IPS-15b (cell line): Measurements from ENCODE around the gene KAT6B.

ENCODE experiments used
- H3K27me3 ChIP-seq: one replicate; pipeline ENCODE4 v1.6.1; 2013; ENCODE audit warnings: low read length; ENCODE audit not compliant: control insufficient read depth, insufficient read depth
- H3K36me3 ChIP-seq: one replicate; pipeline ENCODE4 v1.6.1; 2013; ENCODE audit warnings: low read length; ENCODE audit not compliant: control insufficient read depth, insufficient read depth
- H3K4me1 ChIP-seq: one replicate; pipeline ENCODE4 v1.6.1; 2013; ENCODE audit warnings: mild to moderate bottlenecking, low read length; ENCODE audit not compliant: control insufficient read depth, insufficient read depth
- H3K4me3 ChIP-seq: one replicate; pipeline ENCODE4 v1.5.1; 2013; ENCODE audit warnings: low read depth, low read length
- H3K9ac ChIP-seq: one replicate; pipeline ENCODE4 v1.6.1; 2013; ENCODE audit warnings: low read depth, mild to moderate bottlenecking, low read length
- H3K9me3 ChIP-seq: one replicate; pipeline ENCODE4 v1.6.1; 2013; ENCODE audit warnings: mild to moderate bottlenecking, low read length; ENCODE audit not compliant: control insufficient read depth, insufficient read depth

Gene KAT6B

DNA sequence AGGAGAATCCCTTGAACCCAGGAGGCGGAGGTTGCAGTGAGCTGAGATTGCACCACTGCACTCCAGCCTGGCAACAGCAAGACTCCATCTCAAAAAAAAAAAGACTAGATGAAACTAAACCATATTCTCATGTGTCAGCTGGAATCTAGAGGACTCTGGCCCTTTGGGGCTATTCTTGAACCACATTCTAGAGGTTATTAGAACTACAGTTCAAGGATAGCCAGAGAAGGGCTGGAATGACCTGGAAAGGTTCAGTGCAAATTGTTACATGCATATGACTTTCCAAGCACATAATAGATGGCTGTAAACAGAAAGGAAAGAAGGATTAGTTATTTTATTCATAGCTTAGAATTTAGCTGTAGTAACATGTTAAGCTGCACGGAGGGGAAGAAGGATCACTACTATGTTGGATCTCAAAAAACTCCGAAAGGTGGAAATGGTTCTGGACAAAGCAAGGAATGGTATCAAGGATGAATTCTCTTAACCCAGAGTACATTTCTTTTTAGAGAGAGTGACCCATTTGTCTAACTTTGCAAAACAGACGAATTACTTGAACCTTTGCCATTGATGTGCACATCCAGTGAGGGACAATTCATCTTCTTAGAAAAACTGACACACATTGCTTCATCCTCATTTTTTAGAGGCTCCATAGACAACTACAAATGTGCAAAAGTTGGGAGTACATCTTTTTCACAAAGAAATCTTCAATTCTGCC, 161.1 kb downstream of the KAT6B start:
- H3K36me3 ChIP-seq = no peaks in the 10 kb centered on the region
- no peaks in the 10 kb centered on the region for H3K27me3 ChIP-seq
- H3K4me3 ChIP-seq = no peak overlapping the region
- H3K9ac ChIP-seq = no peak overlapping the region
- H3K4me1 ChIP-seq = no peaks in the 10 kb centered on the region
- no peaks in the 10 kb centered on the region for H3K9me3 ChIP-seq

DNA sequence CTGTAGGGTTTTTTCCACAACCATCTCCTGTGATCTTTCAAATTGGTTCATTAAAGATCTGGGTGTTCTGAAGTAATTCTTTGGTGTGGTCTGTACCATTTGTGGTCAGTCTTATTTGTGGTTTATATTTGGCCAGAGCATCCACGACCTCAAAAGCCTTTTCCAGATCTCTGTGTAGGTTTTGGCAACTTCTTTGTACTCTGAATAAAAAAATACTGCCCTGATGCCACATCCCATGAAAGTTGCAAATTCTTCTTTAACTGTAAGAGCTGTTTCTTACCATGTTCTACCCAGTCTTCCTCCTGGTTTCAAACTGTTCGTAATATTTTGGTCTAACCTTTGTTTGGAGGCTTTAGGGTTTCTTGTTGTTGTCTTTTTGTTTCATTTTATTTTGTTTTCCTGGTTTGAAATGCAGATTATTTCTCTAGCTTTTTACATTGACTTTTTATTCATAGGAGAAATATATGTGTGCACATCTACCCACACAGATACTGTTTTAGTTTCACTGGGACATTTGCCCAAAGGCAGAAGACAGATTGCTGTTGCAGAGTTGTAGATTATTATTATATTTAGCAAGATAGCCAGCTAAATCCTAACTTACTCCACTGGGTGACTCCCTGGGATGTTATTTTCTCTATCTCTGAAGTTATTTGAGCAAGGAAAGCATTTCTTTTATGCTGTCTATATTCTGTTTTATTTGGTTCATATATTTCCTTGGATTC, 161.8 kb downstream of the KAT6B start:
- H3K36me3 ChIP-seq = no peaks in the 10 kb centered on the region
- H3K9me3 ChIP-seq = no peaks in the 10 kb centered on the region
- H3K4me3 ChIP-seq = no peak overlapping the region
- no peaks in the 10 kb centered on the region for H3K4me1 ChIP-seq
- no peaks in the 10 kb centered on the region for H3K27me3 ChIP-seq
- no peak overlapping the region for H3K9ac ChIP-seq

DNA sequence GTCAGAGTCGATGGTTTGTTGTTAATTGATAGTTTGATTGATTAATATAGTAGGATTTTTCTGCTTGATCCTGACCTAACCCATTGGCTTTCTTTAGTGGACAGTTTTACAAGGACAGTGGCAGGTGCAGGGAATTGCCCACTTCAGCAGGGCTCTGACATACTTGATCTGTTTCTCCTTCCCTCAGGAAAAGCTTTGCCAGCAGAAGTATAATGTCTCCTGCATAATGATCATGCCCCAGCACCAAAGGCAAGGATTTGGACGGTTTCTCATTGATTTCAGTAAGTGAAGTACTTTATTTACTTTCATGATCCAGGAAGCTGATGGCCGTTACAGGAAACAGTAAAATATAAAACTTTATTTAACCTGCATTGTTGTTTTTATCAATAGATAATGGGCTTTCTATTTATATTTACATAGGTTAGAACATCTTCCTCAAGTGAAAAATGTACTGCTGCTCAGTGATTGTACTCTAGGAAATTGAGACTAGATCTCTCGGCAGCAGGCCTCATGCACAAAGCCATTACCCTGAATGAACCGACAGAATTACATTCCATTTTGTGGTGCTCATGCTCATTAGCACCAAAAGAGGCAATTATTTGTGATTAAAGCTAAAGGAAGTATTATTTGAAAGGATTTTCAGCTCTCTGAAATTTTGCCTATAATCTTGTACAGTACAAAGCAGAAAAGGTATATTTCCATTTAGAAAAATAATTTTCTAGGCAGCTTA, 162.6 kb downstream of the KAT6B start:
- Histone ChIP-seq H3K9ac (no peak overlapping the region), H3K9me3 (no peaks in the 10 kb centered on the region), H3K4me1 (no peaks in the 10 kb centered on the region), H3K27me3 (no peaks in the 10 kb centered on the region), H3K36me3 (no peaks in the 10 kb centered on the region), H3K4me3 (no peak overlapping the region)

DNA sequence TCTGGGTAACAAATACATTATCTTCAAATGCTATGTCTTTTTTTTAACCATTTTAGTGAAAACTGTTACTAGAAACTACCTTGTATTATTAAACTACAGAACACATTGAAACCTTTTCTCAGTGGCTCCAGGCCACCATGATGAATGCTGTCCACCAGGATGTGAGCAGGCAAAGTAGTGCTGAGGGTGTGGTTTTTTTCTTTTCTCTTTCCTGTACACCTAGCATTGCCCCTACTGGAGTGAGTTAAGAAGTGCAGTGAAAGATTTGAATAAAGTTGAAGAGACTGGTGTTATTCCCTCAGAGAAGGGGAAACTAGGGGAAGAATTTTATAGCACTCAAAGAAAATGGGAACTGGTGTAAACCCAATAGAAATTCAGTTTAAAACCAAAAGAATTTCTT, 165.0 kb downstream of the KAT6B start:
- H3K9me3 ChIP-seq = no peaks in the 10 kb centered on the region
- H3K36me3 ChIP-seq = no peaks in the 10 kb centered on the region
- no peaks in the 10 kb centered on the region for H3K4me1 ChIP-seq

DNA sequence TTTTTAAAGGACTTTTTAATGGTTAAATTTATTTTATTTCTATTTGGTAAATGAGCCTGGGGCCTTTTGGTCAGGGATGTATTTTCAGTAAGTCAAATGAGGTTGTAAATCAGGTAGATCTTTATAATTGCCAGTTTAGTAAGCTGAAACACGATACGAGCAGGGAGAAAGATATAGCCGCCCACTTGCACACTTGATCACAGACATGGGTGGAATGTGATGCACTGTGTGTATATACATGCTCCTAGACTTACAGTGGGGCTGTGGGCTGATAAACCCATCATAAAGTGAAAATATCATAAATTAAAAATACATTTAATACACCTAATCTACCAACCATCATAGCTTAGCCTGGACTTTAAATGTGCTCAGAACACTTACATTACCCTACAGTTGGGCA, 165.7 kb downstream of the KAT6B start:
- Histone ChIP-seq H3K36me3 (no peaks in the 10 kb centered on the region), H3K9me3 (no peaks in the 10 kb centered on the region), H3K4me3 (no peak overlapping the region), H3K9ac (no peak overlapping the region), H3K27me3 (no peaks in the 10 kb centered on the region), H3K4me1 (no peaks in the 10 kb centered on the region)

More for the DNA sequence above, 165.0 kb downstream of the KAT6B start:
- Histone ChIP-seq H3K4me3 (no peak overlapping the region), H3K9ac (no peak overlapping the region), H3K27me3 (no peaks in the 10 kb centered on the region)

DNA sequence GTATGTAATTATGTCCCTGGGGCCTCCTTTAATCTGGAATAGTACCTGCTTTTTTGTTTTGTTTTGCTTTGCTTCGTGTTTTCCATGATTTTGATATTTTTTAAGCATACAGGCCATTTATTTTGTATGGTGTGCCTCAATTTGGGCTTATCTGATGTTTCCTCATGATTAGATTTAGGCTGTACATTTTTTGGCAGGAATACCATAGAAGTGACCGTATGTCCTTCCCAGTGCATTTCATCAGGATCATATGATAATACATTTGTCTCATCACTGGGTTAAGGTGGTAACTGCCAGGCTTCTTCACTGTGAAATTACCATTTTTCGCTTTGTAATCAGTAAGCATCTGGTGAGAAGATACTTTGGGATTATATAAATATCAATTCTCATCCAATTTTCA, 167.2 kb downstream of the KAT6B start:
- no peaks in the 10 kb centered on the region for H3K4me1 ChIP-seq
- no peak overlapping the region for H3K9ac ChIP-seq
- no peaks in the 10 kb centered on the region for H3K27me3 ChIP-seq
- H3K9me3 ChIP-seq = no peaks in the 10 kb centered on the region
- H3K4me3 ChIP-seq = no peak overlapping the region
- H3K36me3 ChIP-seq = no peaks in the 10 kb centered on the region

DNA sequence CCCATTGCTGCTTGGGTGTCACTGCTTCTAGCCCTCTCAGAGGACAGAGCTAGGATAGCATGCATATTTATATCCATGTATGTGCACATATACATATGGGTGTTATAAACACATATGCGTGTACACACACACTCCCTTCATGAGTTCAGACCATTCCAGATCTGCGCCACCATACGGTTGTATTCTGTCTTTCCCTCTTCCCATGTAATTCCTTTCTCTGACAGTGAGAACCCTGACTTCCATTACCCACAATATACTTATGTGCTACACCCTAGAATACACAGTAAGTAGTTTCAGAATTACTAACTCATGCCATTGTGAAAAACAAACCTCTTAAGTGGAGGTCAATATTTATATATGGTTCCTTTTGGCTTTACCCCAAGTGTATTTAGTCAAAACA, 168.5 kb downstream of the KAT6B start:
- no peak overlapping the region for H3K9ac ChIP-seq
- H3K4me3 ChIP-seq = no peak overlapping the region
- H3K36me3 ChIP-seq = no peaks in the 10 kb centered on the region
- no peaks in the 10 kb centered on the region for H3K4me1 ChIP-seq
- no peaks in the 10 kb centered on the region for H3K9me3 ChIP-seq
- H3K27me3 ChIP-seq = no peaks in the 10 kb centered on the region

DNA sequence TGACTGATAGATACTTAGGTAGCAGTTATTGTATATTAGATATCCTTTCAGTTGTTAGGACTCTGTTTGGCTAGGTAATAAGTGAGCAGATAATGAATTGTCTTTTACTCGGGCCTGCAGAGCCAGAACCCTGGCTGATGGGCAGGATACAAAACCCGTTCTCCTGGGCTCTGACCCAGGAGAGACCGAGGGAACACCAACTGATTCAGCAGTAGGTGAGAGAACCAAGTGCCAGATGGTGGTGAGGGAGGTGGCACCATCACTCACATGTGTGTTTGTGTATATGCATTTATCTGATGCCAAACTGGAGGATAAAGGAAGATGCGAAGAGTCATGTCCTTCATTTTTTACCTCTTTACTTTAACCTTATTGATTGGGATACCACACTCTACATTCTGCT, 169.4 kb downstream of the KAT6B start:
- no peaks in the 10 kb centered on the region for H3K27me3 ChIP-seq
- H3K4me3 ChIP-seq = no peak overlapping the region
- no peaks in the 10 kb centered on the region for H3K9me3 ChIP-seq
- H3K9ac ChIP-seq = no peak overlapping the region
- peaks cover 3% of the 10 kb centered on the region for H3K4me1 ChIP-seq
- no peaks in the 10 kb centered on the region for H3K36me3 ChIP-seq

DNA sequence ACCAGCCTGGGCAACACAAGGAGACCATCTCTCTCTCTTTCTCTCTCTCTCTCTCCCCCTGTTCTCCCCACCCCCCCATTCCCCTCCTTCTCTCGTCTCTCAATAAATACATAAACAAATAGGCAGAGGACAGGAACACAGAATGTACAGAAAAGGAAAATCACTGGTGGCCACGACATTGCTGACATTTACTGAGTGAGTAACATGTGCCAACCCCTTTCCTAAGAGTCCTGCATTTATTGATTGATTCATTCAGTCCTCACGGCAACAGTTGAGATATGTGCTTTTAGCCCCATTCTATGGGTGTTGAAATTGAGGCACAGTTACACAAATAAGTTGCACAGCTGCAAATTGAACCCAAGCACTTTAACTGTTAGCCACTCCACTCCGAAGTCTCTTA, 170.8 kb downstream of the KAT6B start:
- Histone ChIP-seq H3K4me1 (peaks cover 5% of the 10 kb centered on the region), H3K4me3 (no peak overlapping the region), H3K9me3 (no peaks in the 10 kb centered on the region), H3K9ac (no peak overlapping the region), H3K36me3 (no peaks in the 10 kb centered on the region), H3K27me3 (no peaks in the 10 kb centered on the region)

DNA sequence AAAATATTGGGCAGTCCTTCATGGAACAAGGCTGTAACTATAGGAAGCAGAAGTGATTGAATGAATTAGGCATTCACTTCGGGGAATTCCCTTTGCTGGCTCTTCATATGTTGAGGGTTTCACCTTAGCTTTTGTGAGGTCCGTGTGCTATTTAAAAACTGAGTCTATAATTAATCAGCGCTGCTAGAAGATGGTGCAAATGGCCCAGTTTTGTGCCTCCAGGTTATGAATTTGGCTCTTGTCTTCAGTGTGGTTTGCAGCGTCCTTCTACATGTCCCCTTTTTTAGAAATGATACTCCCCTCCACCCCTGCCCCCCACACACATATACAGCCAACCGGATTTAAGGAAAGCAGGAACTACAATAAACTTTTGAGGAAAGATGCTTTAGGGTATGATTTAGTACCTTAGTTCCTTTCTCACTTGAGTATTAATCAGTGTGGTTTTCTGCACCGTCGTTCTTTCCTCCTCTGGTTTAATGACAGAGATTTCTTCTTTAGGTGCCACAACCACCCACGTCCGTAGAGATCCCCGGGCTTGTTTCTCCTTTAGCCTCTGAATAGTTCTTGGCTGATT, 174.4 kb downstream of the KAT6B start:
- H3K27me3 ChIP-seq = no peaks in the 10 kb centered on the region
- H3K9me3 ChIP-seq = no peaks in the 10 kb centered on the region
- H3K9ac ChIP-seq = no peak overlapping the region
- H3K4me1 ChIP-seq = peaks cover 5% of the 10 kb centered on the region
- no peaks in the 10 kb centered on the region for H3K36me3 ChIP-seq
- H3K4me3 ChIP-seq = no peak overlapping the region

DNA sequence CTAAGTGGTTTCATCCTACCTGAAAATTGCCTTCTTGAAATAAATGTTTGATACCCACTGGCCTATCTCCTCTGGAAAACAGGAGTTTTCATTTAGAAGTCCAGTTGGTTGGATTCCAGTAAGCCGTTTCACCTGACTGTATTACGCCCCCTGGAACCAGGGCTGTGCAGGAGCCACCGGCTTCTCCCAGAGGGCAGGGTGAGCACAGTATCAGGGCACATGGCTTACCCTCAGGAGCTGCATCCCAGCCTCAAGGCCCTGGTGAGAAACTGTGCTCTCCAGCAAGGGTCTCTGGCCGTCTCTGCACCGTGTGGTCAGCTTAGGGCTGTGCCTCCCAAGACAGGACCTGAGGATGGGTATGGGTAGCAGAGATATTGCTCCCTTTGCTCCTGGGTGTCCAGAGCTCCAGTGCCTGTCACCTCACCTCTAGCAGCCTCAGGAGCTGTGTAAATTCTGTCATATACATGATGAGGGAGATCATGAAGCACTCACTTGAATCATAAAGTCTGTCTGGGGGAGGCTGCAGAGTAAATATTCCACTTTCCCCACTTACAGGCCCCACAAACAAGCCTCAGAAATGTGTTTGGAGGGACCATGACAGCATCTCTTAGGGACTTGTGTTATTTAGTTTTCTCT, 175.4 kb downstream of the KAT6B start:
- H3K36me3 ChIP-seq = no peaks in the 10 kb centered on the region
- H3K9ac ChIP-seq = no peak overlapping the region
- no peaks in the 10 kb centered on the region for H3K9me3 ChIP-seq
- H3K4me3 ChIP-seq = no peak overlapping the region
- H3K27me3 ChIP-seq = no peaks in the 10 kb centered on the region
- peaks cover 5% of the 10 kb centered on the region for H3K4me1 ChIP-seq
